GM12873 (cell line): ENCODE data around the gene HNF4A.

Experiments
- CTCF ChIP-seq: IDR thresholded peaks from 2 replicates; pipeline ENCODE4 v1.5.1; 2012; ENCODE audit warnings: low read depth, mild to moderate bottlenecking, moderate library complexity, low read length, control low read depth; ENCODE audit not compliant: insufficient read depth; ENCODE audit errors: missing control alignments

Gene HNF4A

GRCh38 chr20:44436393-44436792, 80.9 kb downstream of the HNF4A start:
- TF ChIP-seq CTCF: no peak

GRCh38 chr20:44437497-44437896, 82.0 kb downstream of the HNF4A start:
- no peak for TF ChIP-seq CTCF

- TF ChIP-seq CTCF: no peak
Measured at GRCh38 chr20:44438782-44439181, 83.3 kb downstream of the HNF4A start.

GRCh38 chr20:44439318-44439717, 83.8 kb downstream of the HNF4A start:
- no peak for TF ChIP-seq CTCF

GRCh38 chr20:44442298-44443070, 87.0 kb downstream of the HNF4A start:
- no peak for TF ChIP-seq CTCF

GRCh38 chr20:44445742-44446710, 90.5 kb downstream of the HNF4A start:
- no peak for TF ChIP-seq CTCF

- no peak for TF ChIP-seq CTCF
Measured at GRCh38 chr20:44447827-44448419, 92.4 kb downstream of the HNF4A start.
